ENCODE measurements around the gene CPZ.

DNA sequence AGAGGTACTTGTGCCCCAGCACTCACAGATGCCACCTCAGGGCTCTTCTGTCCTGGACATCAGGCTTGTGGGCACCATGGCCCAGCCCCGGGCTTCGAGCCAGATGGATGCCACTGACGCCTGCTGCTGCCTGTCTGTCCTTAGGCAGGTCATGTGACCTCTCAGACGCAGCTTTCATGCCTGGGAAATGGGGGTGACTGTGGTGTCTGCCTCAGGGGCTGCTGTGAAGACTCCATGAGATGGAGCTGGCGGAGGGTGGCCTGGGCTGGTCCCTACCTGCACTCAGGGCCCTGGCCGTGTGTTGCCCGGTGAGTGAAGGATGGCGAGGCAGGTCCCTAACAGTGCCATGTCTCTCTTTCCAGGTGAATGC, 6.5 kb downstream of the CPZ start:
- TF ChIP-seq, protein P1, sequence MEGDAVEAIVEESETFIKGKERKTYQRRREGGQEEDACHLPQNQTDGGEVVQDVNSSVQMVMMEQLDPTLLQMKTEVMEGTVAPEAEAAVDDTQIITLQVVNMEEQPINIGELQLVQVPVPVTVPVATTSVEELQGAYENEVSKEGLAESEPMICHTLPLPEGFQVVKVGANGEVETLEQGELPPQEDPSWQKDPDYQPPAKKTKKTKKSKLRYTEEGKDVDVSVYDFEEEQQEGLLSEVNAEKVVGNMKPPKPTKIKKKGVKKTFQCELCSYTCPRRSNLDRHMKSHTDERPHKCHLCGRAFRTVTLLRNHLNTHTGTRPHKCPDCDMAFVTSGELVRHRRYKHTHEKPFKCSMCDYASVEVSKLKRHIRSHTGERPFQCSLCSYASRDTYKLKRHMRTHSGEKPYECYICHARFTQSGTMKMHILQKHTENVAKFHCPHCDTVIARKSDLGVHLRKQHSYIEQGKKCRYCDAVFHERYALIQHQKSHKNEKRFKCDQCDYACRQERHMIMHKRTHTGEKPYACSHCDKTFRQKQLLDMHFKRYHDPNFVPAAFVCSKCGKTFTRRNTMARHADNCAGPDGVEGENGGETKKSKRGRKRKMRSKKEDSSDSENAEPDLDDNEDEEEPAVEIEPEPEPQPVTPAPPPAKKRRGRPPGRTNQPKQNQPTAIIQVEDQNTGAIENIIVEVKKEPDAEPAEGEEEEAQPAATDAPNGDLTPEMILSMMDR (tag by site-specific recombination; IDR thresholded peaks at IDR 0.05): no peak
- no peak for TF ChIP-seq ZNF138 (tag by site-specific recombination; IDR thresholded peaks at IDR 0.05; ENCODE audit: borderline replicate concordance)
- TF ChIP-seq ZNF658 (tag by site-specific recombination; IDR thresholded peaks at IDR 0.05): no peak
- TF ChIP-seq KLF1 (tag by site-specific recombination; IDR thresholded peaks at IDR 0.05): no peak
- no peak for TF ChIP-seq ZNF174 (tag by site-specific recombination; IDR thresholded peaks at IDR 0.05)
- no peak for TF ChIP-seq KLF7 (tag by site-specific recombination; IDR thresholded peaks at IDR 0.05; ENCODE audit: borderline replicate concordance)
- TF ChIP-seq PRDM6 (tag by site-specific recombination; IDR thresholded peaks at IDR 0.05): no peak
- TF ChIP-seq ZNF776 (tag by site-specific recombination; IDR thresholded peaks at IDR 0.05; ENCODE audit: borderline replicate concordance): no peak
- TF ChIP-seq ZBTB8A (tag by site-specific recombination; IDR thresholded peaks at IDR 0.05): no peak

Measured in HEK293 (cell line).